Heart left ventricle (tissue), 16 donors: ENCODE measurements around the gene TP53I3. TPM values are rescaled to one million over a fixed set of nuclear protein-coding genes. Genes with fewer than 3 reads are reported as not detected.

ENCODE experiments used
- ATAC-seq, 4 donors: fragments of 200-7000 bp; cut with Tn5 transposase; one replicate each; pipeline ENCODE4 v1.9.1; 2020 to 2022; ENCODE audit warnings: moderate library complexity in 4 of 4, mild to moderate bottlenecking in 3 of 4, moderate number of reproducible peaks in 1 of 4
- DNase-seq, 5 donors: peaks; one replicate each; pipeline ENCODE4 v3.0.0-alpha.2; 2020
- H3K27ac ChIP-seq, 12 donors: fragments of 200-600 bp; sonication (generic) in 4 of 12; one replicate each; pipeline versions ENCODE4 v1.5.0 to v1.8.0; 2016 to 2022; ENCODE audit warnings: mild to moderate bottlenecking in 2 of 12
- H3K27me3 ChIP-seq, 9 donors: fragments of 200-600 bp; sonication (generic) in 2 of 9; one replicate each; pipeline versions ENCODE4 v1.5.1 to v1.8.0; 2016 to 2022; ENCODE audit warnings: mild to moderate bottlenecking in 3 of 9
- H3K36me3 ChIP-seq, 9 donors: fragments of 200-600 bp; sonication (generic) in 2 of 9; one replicate each; pipeline versions ENCODE4 v1.5.0 to v1.8.0; 2018 to 2022; ENCODE audit warnings: mild to moderate bottlenecking in 2 of 9
- H3K4me1 ChIP-seq, 12 donors: fragments of 200-600 bp; sonication (generic) in 4 of 12; one replicate each; pipeline versions ENCODE4 v1.5.0 to v1.8.0; 2016 to 2022; ENCODE audit warnings: mild to moderate bottlenecking in 3 of 12
- H3K4me3 ChIP-seq, 12 donors: fragments of 200-600 bp; sonication (generic) in 4 of 12; one replicate each; pipeline versions ENCODE4 v1.5.0 to v1.8.0; 2017 to 2022; ENCODE audit warnings: mild to moderate bottlenecking in 9 of 12, moderate library complexity in 4 of 12
- H3K9me3 ChIP-seq, 12 donors: fragments of 200-600 bp; sonication (generic) in 4 of 12; one replicate each; pipeline versions ENCODE4 v1.5.0 to v1.8.0; 2016 to 2022; ENCODE audit warnings: mild to moderate bottlenecking in 1 of 12
- POLR2A ChIP-seq, 2 donors: fragments of 450-650 bp; IDR thresholded peaks; one replicate each; pipeline ENCODE4 v1.6.1; 2017; ENCODE audit warnings: antibody characterized with exemption in 2 of 2, mild to moderate bottlenecking in 2 of 2, moderate library complexity in 2 of 2
- WGBS, 4 donors: extraction: QIAGEN DNeasy Blood & Tissue Kit in 2 of 4; methylation state at CpG; one replicate each; pipeline versions ENCODE4 v1.1.5 to v1.1.7; 2013 to 2018; 5-methylcytosine and 5-hydroxymethylcytosine counted together
- intact Hi-C, 10 donors: fragments of 100-400 bp; cut with DNase I; formaldehyde crosslinking; loops; one replicate each; pipeline versions ENCODE4 v1.11.1 to v1.14.2; 2022
- polyA plus RNA-seq, 2 donors: library from polyadenylated mRNA; stranded (reverse); fragments of 200-250 nt; gene quantifications; one replicate each; pipeline ENCODE4 v1.2.3, GENCODE V29; 2013
- total RNA-seq, 9 donors: library from RNA; depleted of rRNA in 2 of 9; stranded (reverse); fragments of >200 nt in 2 of 9; fragmentation: NEBNext Ultra II Directional in 3 of 9; extraction: Animal tissue kit (Norgen Biotek cat#: 25700) in 3 of 9; gene quantifications; one replicate each; pipeline versions ENCODE4 v1.1.0 to v1.2.4, GENCODE V29; 2016 to 2023
- TF ChIP-seq, protein P1 (sequence below), 12 donors: fragments of 200-600 bp; sonication (generic) in 4 of 12; IDR thresholded peaks; one replicate each; pipeline versions ENCODE4 v1.5.0 to v1.8.0; 2018 to 2022; ENCODE audit warnings: antibody characterized with exemption in 12 of 12, mild to moderate bottlenecking in 5 of 12
- donor health status: ischemic (EF 13 %, LVEDD 7.1; RV severe dilation, severe dysfunction).
- donor health status: healthy with polysubstance abuse.
- donor health status: DM: no; HTN: yes; CAD: no.
- donor health status: DM: no; HTN: no; CAD: no.
- donor health status: ischemic (EF 25% LVEDD 6.9; RV normal size, moderate dysfunction).
- donor health status: ischemic (EF 25% LVEDD 5.7; RV mildly dilated, moderate dysfunction).
- donor health status: healthy.
- donor health status: DM: yes; HTN: yes; CAD: no.
- donor health status: ischemic (EF 35%, LVEDD 5.7; RV mildly dilated, moderate dysfunction).
- donor health status: nonischemic (EF 11% LVEDD 7.7; RV severe dilation, severe dysfunction).
- donor health status: DM: yes; HTN: yes; CAD: no.
- donor health status: PGD.
- donor health status: ischemic (EF 29% LVEDD 5.4; RV normal size, mild dysfunction).
- donor health status: nonischemic (EF 23%, LVEDD 6.1; RV moderate dilation, normal function).

The TP53I3 gene
- total and polyA plus RNA-seq, 11 donors, result 4.7 to 23.3 (median 13.9) TPM

DNA sequence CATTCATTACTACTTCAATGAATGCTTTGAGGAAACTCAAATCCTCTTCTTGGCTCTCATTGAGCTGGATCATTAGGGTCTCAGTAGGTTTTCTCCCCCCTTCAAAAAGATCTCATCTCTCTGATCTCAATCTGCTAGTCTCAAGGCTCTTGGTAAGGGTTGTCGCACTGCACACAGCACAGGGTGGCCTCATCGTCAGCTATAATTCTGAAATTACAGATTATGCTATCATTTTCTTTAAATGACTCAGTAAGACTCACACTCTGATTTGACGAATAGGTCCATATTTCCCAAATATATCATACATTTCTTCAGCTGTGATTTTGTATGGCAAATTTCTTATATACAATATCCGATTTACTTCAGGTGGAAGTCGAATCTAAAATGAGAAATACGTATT is 10.8 kb downstream of the TP53I3 start:
- 91 to 96% (median 93%) methylated on average over 6 of the region's 6 CpGs for WGBS, 4 donors

DNA sequence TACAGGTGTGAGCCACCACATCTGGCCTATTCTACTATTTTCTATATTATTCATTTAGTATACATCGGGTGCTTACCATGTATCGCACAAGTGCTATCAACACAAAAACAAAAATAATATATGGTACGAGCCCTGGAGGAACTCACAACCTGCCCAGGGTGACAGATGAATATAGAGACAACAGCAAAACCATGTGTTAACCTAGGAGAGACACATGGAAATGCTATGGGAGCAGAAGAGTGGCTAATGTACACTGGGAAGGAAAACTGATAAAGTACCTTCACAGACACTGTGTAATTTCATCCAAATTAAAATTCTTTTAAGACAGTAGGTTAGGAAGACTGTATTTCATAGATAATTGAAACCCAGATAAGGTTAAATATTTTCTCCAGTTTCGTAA is 12.4 kb downstream of the TP53I3 start:
- ATAC-seq, result no peak
- H3K4me3 ChIP-seq, result no peak overlapping the region
- intact Hi-C loops, result loop anchor here in 3 of 10 donors (10.0 kb wide), 2 partner anchors 147 to 247 kb away; partner anchors contain the start of gene ATAD2B (in 2 of the 3)
- WGBS, 4 donors, result 86 to 95% (median 94%) methylated on average over 4 of the region's 4 CpGs
- no peak for TF ChIP-seq POLR2A (IDR thresholded peaks at IDR 0.05)
- TF ChIP-seq, protein P1, sequence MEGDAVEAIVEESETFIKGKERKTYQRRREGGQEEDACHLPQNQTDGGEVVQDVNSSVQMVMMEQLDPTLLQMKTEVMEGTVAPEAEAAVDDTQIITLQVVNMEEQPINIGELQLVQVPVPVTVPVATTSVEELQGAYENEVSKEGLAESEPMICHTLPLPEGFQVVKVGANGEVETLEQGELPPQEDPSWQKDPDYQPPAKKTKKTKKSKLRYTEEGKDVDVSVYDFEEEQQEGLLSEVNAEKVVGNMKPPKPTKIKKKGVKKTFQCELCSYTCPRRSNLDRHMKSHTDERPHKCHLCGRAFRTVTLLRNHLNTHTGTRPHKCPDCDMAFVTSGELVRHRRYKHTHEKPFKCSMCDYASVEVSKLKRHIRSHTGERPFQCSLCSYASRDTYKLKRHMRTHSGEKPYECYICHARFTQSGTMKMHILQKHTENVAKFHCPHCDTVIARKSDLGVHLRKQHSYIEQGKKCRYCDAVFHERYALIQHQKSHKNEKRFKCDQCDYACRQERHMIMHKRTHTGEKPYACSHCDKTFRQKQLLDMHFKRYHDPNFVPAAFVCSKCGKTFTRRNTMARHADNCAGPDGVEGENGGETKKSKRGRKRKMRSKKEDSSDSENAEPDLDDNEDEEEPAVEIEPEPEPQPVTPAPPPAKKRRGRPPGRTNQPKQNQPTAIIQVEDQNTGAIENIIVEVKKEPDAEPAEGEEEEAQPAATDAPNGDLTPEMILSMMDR (IDR thresholded peaks at IDR 0.05), result no peak
- no peaks in the 10 kb centered on the region for H3K27me3 ChIP-seq
- H3K36me3 ChIP-seq, result peaks cover 0 to 75% (median 61%) of the 10 kb centered on the region in 9 donors
- H3K4me1 ChIP-seq, result peaks cover 0 to 20% (median 11%) of the 10 kb centered on the region in 12 donors
- no peaks in the 10 kb centered on the region for H3K9me3 ChIP-seq
- no peak overlapping the region for H3K27ac ChIP-seq
- DNase-seq, result no peak

More for the DNA sequence above, 10.8 kb downstream of the TP53I3 start:
- Histone ChIP-seq H3K27me3 (no peaks in the 10 kb centered on the region), H3K4me3 (no peak overlapping the region), H3K9me3 (no peaks in the 10 kb centered on the region), H3K36me3 (peaks cover 0 to 59% (median 47%) of the 10 kb centered on the region in 9 donors), H3K27ac (no peak overlapping the region), H3K4me1 (peaks cover 0 to 28% (median 15%) of the 10 kb centered on the region in 12 donors)
- DNase-seq, result no peak
- intact Hi-C loops, result loop anchor here in 3 of 10 donors (10.0 kb wide), 2 partner anchors 149 to 249 kb away; partner anchors contain the start of gene ATAD2B (in 2 of the 3)
- ATAC-seq, result no peak
- TF ChIP-seq, protein P1 (IDR thresholded peaks at IDR 0.05), result no peak
- no peak for TF ChIP-seq POLR2A (IDR thresholded peaks at IDR 0.05)

DNA sequence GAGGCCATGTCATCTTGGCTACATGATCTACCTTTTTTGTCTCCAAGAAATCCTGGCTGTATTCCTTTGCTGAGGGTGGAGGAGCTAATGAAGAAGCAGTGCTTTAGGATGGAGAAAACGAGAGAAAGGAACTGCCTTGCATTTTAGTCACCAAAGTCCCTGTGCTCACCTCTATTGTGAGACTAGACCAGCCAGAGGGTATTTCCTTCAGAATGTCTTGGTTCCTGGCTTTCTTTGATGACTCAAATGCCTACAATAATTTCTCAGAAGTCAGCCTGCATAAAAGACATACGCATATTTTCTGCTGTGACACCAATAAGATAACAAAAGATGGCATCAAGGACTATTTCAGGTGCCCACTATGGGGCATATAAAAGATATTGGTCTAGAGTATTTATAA is 19.3 kb downstream of the TP53I3 start:
- DNase-seq (no peak), ATAC-seq (no peak)
- Histone ChIP-seq H3K27ac (no peak overlapping the region), H3K4me3 (no peak overlapping the region), H3K4me1 (no peaks in the 10 kb centered on the region), H3K9me3 (no peaks in the 10 kb centered on the region), H3K36me3 (peaks cover 0 to 56% (median 52%) of the 10 kb centered on the region in 9 donors), H3K27me3 (no peaks in the 10 kb centered on the region)
- no peak for TF ChIP-seq POLR2A (IDR thresholded peaks at IDR 0.05)
- TF ChIP-seq, protein P1 (IDR thresholded peaks at IDR 0.05), result no peak
- WGBS, 4 donors, result 77 to 96% (median 86%) methylated on average over 2 of the region's 2 CpGs
- intact Hi-C loops, result no loop called here

DNA sequence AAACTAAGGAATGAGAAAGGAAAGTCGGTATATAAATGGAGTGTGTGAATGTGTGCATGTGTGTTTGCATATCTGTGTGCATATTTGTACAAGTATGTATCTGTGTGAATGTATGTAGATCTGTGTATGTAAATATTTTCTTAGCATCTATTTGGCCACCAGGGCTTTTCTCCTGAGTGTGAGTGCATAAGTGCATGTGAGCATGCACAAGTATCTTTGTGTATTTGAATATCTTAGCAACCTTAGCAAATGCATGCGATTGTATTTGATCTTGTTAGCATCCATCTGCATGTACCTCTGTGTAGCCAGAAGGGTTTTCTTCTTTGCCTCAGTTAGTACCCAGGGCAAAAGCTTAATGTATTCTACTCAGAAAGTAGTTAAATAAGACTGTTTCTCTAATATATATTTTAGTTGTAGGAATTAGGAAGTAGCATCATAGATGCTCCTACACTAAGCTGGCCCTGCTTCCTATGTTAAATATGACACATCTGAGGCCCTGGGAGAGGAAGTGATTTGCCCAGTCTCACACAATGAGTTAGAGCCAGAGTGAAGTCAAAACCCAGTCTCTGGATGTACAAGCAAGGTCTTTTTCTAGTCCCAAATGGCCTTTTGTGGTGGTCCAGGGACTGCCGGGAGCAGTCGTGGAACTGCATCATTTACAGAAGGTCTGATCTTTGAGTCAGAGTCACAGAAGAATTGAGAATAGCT is 25.9 kb downstream of the TP53I3 start:
- intact Hi-C loops, result no loop called here
- no peak overlapping the region for H3K27ac ChIP-seq
- WGBS, 4 donors, result 88 to 90% (median 90%) methylated on average over 4 of the region's 4 CpGs
- no peaks in the 10 kb centered on the region for H3K36me3 ChIP-seq
- no peaks in the 10 kb centered on the region for H3K27me3 ChIP-seq
- DNase-seq (no peak), ATAC-seq (no peak)
- no peak for TF ChIP-seq POLR2A (IDR thresholded peaks at IDR 0.05)
- TF ChIP-seq, protein P1 (IDR thresholded peaks at IDR 0.05), result peak in 1 of 12 donors; percentile 12
- H3K4me3 ChIP-seq, result no peak overlapping the region
- H3K4me1 ChIP-seq, result no peaks in the 10 kb centered on the region
- H3K9me3 ChIP-seq, result no peaks in the 10 kb centered on the region
